GM21576 (cell line): Measurements from ENCODE around the gene TNP2.

Experiments used
- ATAC-seq: cut with Tn5 transposase; IDR thresholded peaks from one replicate; pipeline ENCODE4 v1.9.1; 2021; ENCODE audit warnings: mild to moderate bottlenecking, moderate library complexity; ENCODE audit not compliant: unreplicated experiment

TNP2 gene

DNA sequence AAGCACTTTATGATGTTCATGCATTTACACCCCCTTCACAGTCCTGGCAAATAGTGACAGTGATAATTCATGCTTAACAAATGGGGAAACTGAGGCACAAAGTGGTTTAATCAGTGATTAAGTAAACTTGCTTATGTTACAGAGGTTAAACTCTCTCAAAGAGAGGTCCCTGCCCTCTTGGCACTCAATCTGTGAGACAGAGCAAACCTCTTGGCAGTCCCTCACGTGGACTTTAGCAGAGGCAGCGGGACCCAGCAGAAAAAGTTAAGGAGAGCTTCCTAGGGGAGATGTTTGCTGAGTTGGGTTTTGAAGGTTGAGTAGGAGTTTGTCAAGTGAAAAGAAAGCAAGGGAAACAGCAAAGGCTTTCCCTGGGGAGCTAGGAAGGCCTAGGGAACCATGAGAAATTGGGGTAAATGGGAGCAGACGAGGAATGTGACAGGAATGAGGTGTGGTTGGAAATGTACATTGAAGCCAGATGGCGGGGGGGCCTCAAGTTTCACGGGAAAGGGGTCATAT is 23.8 kb downstream of the TNP2 start:
- ATAC-seq, result no peak

DNA sequence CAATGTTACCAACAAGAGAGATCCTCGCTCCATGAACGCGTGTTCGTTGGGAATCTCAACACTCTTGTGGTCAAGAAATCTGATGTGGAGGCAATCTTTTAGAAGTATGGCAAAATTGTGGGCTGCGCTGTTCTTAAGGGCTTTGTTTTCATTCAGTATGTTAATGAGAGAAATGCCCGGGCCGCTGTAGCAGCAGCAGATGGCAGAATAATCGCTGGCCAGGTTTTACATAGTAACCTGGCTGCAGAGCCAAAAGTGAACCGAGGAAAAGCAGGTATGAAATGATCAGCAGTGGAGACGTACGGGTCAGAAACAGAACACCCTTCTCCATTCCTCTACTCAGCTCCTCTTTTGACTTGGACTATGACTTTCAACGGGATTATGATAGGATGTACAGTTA is 26.5 kb downstream of the TNP2 start:
- no peak for ATAC-seq

DNA sequence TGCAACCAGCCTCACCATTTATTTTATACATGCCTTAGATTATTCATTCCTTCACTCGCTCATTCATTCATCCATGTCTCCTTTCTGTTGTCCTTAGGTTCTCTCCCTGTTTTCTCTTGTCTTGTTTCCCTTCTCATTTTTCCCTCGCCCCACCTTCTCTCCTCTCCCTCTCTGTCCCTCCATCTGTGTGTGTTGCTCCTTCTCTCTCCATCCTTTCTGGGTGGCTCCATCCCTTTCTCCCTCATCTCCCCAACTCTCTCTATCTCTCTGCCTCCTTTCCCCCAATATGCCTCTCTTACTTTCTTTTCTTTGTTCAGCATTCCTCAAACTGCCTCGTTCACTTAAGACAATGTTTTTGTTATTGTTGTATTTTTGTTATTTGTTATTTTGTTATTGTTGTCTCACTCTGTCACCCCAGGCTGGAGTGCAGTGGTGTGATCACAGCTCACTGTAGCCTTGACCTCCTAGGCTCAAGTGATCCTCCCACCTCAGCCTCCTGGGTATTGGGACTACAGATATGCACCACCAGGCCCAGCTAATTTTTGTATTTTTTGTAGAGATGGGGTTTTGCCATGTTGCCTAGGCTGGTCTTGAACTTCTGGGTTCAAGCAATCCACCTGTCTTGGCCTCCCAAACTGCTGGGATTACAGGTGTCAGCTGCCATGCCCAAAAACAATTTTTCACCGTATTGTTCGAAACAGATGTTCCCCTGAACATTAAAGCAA is 27.5 kb downstream of the TNP2 start:
- no peak for ATAC-seq

GRCh38 chr16:11240636-11241473 is 28.3 kb downstream of the TNP2 start:
- ATAC-seq, result no peak

DNA sequence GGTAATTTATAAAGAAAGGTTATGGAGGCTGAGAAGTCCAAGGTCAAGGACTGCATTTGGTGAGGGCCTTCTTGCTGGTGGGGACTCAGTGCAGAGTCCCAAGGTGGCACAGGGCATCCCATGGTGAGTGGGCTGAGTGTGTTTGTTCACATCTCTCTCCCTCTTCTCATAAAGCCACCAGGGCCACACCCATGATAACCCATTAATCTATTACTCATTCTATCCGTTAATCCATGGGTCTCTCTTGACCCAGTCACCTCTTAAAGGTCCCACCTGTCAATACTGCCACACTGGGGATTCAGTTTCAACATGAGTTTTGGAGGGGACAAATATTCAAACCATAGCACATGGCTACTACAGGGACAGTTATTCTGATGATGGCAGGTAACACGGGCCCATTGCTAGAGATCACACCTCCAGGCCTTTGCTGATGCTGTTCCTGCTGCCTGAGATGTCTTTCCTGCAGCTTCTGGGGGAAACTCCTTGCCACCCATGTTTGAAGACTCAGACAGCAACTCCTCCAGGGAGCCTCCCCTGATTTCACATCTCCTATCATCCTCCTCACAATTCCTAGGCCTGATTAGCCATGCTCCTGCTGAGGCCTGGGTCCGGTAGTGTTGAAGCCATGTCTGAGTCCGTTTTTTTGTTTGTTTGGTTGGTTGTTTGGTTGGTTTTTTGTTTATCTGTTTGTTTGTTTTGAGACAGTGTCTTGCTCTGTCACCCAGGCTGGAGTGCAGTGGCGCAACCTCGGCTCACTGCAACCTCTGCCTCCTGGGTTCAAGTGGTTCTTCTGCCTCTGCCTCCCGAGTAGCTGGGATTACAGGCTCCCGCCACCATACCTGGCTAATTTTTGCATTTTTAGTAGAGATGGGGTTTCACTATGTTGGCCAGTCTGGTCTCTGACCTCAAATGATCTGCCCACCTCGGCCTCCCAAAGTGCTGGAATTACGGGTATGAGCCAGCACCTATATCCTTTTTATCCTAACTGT is 29.2 kb downstream of the TNP2 start:
- no peak for ATAC-seq

GRCh38 chr16:11238272-11239202 is 30.6 kb downstream of the TNP2 start:
- ATAC-seq, result no peak

DNA sequence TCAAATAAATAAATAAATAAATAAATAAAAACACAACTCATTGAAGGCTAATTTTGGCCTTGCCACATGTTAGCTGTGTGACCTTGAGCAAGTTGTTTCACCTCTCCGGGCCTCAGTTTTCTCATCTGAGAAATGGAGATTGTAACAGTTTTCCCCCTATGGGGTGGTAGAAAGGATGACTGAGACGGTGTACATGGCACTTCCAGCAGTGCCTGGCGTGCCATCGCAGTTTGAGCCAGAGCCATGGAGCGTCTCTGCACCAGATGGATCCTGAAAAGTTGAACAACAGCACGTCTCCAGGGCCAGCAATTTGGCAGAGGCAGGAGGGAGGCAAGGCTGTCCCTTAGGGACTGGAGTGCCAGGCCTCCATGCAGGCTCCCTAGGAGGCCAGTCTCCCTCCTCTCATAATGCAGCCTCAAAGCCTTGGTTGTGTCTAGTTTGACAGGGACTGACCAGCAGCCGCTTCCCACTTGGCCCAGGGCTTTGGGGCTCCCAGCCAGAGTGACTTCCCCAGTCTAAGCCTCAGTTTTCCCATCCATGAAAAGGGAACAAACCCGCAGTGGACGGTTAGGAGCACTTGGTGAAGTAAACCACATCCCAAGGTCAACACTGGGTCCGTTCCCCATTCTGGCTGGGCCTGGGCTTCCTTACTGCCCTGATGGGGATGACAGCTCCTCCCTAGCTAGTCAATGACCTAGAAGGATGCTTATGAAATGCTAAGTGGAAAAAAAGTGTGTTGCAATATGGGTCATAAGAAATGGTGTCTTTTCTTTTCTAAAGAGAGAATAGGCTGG is 32.5 kb downstream of the TNP2 start:
- no peak for ATAC-seq

GRCh38 chr16:11235703-11235991 is 33.5 kb downstream of the TNP2 start:
- no peak for ATAC-seq

DNA sequence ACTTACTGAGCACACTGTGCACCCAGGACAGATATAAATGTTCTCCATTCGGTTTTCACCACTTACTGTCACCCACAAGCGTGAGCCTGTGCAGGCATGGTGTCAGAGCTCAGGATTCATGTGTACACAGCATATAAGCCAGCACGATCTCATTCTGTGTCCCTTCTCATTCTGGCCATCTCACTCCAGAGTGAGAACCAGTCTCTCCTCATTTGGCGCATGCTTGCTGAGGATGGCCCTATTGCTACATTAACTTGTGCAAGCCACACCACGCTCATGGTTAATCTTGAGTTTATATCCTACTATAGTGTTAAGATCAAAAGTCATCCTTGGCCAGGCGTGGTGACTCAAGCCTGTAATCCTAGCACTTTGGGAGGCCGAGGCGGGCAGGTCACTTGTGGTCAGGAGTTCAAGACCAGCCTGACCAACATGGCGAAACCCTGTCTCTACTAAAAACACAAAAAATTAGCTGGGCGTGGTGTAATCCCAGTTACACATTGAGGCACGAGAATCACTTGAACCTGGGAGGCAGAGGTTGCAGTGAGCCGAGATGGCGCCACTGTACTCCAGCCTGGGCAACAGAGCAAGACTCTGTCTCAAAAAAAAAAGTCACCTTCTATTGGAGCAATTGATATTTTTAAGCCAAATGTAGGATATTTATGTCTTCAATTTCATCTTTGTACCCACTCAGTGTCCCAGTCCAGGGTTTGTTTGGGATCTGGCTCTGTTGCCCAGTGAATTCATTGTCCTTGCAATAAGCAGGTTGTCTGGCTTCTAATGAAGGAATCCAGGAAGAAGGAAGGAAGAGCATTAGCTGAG is 34.0 kb downstream of the TNP2 start:
- ATAC-seq, result no peak

DNA sequence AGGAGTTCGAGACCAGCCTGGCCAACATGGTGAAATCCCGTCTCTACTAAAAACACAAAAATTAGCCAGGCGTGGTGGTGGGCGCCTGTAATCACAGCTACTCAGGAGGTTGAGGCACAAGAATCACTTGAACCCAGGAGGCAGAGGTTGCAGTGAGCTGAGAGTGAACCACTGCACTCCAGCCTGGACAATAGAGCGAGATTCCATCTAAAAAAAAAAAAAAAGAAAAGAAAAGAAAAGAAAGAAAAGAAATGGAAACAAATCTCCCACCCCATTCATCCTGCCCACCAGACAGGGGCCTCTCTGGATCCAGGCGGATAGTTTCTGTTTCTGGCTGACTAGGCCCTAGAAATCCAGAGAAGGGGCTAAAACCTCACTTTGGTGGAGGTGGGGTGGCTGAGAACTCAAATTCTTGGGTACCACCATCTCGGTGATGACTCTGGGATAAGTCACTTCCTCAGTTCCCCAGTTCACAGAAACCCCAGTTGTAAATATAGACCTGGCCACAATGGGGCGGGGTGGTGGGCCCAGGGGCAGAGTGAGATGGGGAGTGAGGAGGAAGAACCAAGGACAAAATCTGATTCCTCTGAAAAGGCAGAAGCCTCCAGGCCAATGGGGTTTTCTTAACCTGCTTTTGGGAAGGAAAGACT is 35.3 kb downstream of the TNP2 start:
- ATAC-seq, result no peak

DNA sequence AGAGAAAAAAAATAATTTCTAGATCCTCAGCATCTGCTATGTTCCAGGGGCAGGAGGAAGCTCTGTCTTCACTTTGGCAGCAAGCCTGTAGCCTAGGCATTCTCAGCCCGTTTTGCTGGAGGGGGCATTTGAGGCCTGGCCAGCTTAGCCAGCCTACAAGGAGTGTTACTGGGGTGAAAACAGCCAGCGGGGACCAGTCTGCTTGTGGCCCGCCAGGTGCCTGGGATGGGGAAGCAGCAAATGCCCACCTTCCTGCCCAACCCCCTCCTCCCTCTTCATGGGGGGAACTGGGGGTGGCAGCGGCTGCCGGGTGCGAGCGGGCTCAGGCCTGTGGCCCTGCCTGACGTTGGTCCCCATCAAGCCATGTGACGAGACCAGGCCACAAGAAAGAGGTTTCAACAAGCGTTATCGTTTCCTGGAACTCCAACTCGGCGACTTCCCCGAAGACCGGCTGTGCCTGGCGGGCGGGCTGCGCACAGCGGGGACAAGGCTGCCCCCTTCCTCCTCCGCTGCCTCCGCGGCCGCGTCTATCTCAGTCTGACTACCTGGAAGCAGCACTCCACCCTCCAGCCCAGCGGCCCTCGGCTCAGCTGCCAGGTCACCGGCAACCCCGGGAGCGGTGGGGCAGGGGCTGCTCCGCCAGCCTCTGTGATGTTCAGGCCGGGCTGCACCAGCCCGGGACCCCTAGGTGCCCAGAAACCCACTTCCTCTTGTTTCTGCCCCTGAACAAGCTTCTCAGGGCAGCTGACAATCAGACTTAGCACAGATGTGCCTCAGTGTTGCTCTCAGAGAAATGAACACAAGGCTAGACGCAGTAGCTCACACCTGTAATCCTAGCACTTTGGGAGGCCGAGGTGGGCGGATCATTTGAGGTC is 36.0 kb downstream of the TNP2 start:
- ATAC-seq, result peak; percentile 60

GRCh38 chr16:11232302-11232851 is 36.7 kb downstream of the TNP2 start:
- ATAC-seq, result no peak

DNA sequence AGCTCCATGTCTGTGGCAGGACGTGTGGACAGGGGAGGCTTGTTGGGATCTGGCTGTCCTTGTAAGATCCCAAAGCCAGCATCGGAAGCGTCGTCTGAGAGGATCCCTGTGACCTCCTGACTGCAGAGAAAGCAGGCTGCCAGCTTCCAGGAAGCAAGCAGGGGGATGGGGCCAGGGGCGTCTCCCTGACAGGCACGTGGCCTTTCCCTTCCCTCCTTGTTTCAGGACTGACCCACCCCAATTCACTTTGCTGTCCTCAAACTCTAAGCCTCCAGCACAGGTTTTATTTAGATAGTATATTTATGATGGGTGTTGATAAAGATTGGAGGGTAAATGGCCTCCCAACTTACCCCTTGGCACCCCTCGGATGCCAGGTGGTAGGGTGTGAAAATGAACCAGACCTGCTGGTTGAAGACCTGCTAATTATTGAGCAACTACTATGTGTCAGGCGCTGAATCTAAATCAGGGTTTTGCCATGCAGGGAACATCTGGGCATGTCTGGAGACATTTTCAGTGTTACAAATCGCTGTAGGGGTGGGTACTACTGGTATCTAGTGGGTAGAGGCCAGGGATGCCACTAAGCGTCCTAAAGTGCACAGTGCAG is 37.7 kb downstream of the TNP2 start:
- ATAC-seq, result no peak

DNA sequence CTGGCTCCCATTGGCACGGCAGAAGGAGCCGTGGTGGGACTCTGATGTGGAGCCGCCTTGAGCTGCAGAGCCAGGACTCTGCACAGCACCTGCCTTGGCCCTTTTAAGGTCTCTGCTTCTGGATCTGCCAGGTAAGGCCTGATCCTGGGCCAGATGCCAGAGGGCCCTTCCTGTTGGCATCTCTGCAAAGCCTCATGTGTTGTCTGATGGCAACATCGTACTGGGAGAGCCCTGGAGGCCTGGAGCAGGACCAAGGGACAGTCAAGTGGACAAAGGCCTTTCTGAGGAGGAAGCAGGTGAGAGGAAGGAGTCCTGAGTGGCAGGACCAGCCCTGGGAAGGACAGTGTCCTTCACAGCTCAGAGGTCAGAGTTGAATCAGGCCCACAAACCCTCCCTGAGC is 39.2 kb downstream of the TNP2 start:
- ATAC-seq, result no peak

DNA sequence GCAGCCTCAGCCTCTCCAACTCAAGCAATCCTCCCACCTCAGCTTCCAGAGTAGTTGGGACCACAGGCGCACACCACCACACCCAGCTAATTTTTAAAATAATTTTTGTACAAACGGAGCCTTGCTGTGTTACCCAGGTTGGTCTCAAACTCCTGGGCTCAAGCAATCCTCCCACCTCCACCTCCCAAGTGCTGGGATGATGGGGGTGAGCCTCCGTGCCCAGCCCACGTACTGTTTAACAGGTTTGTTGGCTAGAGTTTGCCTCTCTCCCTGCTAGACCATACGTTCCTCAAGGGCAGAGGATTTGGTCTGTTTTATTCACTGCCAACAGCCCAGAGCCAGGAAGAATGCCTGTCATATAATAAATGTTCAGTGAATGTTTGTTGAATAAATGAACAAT is 39.7 kb downstream of the TNP2 start:
- ATAC-seq, result no peak
